ENCODE measurements around the gene MS4A10.

DNA sequence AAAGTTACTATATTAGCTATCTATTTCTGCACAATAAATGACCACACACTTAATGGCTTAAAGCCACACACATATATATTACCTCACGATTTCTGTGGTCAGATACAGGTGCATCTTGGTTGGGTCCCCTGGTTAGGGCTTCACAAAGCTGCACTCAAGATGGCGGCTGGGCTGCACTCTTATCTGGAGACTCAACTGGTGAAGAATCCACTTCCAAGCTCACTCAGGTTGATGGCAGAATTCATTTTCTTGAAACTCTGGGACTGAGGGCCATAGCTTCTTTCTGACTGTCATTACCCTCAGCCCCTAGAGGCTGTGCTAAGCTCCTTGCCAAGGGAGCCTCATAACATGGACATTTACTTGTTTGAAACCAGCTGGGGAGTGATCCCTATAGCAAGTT is 5.1 kb upstream of the MS4A10 start:
- TF ChIP-seq, protein P1, sequence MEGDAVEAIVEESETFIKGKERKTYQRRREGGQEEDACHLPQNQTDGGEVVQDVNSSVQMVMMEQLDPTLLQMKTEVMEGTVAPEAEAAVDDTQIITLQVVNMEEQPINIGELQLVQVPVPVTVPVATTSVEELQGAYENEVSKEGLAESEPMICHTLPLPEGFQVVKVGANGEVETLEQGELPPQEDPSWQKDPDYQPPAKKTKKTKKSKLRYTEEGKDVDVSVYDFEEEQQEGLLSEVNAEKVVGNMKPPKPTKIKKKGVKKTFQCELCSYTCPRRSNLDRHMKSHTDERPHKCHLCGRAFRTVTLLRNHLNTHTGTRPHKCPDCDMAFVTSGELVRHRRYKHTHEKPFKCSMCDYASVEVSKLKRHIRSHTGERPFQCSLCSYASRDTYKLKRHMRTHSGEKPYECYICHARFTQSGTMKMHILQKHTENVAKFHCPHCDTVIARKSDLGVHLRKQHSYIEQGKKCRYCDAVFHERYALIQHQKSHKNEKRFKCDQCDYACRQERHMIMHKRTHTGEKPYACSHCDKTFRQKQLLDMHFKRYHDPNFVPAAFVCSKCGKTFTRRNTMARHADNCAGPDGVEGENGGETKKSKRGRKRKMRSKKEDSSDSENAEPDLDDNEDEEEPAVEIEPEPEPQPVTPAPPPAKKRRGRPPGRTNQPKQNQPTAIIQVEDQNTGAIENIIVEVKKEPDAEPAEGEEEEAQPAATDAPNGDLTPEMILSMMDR (conservative IDR thresholded peaks at IDR 0.05; ENCODE audit: low read depth, low read length) = no peak
- no peak for TF ChIP-seq EZH2phosphoT487 (IDR thresholded peaks at IDR 0.05; ENCODE audit: borderline replicate concordance, low read length)
- TF ChIP-seq EZH2 (IDR thresholded peaks at IDR 0.05; ENCODE audit: low read length, unreplicated experiment) = no peak

Measured in PC-3 (cell line).